ENCODE data around the gene LARP4.
"Not testable (repeated sequence)": the region's sequence is repeated elsewhere in the genome, so short reads cannot be mapped to it uniquely, and the experiment has no call there.

LARP4 gene

GRCh38 chr12:50498119-50498518, 97.4 kb downstream of the LARP4 start:
- DNase-seq = not testable (repeated sequence)

- peak; percentile 96 for DNase-seq
These were observed 104.4 kb downstream of the LARP4 start, which contains the start of gene DIP2B for GRCh38 chr12:50504798-50505674. Gene DIP2B (plus strand): TSS chr12:50504985. CDS start chr12:50505141, 156 bp downstream.

GRCh38 chr12:50505675-50506530, 105.2 kb downstream of the LARP4 start:
- DNase-seq = peak; percentile 45

GRCh38 chr12:50506753-50507473, 106.2 kb downstream of the LARP4 start:
- DNase-seq = no peak

GRCh38 chr12:50507474-50507838, 106.8 kb downstream of the LARP4 start:
- no peak for DNase-seq

- DNase-seq = no peak
These were observed 107.2 kb downstream of the LARP4 start for GRCh38 chr12:50507930-50508329.

GRCh38 chr12:50508414-50508813, 107.7 kb downstream of the LARP4 start:
- no peak for DNase-seq

GRCh38 chr12:50508970-50509663, 108.4 kb downstream of the LARP4 start:
- DNase-seq = no peak

GRCh38 chr12:50514526-50515276, 114.0 kb downstream of the LARP4 start:
- no peak for DNase-seq

- no peak for DNase-seq
These were observed 114.9 kb downstream of the LARP4 start for GRCh38 chr12:50515587-50515986.

- DNase-seq = no peak
These were observed 116.8 kb downstream of the LARP4 start for GRCh38 chr12:50517421-50518048.

- no peak for DNase-seq
These were observed 117.4 kb downstream of the LARP4 start for GRCh38 chr12:50518090-50518489.

- DNase-seq = no peak
These were observed 118.7 kb downstream of the LARP4 start for GRCh38 chr12:50519353-50519752.

GRCh38 chr12:50520416-50521207, 119.9 kb downstream of the LARP4 start:
- DNase-seq = no peak

GRCh38 chr12:50521781-50522180, 121.1 kb downstream of the LARP4 start:
- not testable (repeated sequence) for DNase-seq

GRCh38 chr12:50523772-50524171, 123.1 kb downstream of the LARP4 start:
- no peak for DNase-seq

GRCh38 chr12:50524621-50525020, 123.9 kb downstream of the LARP4 start:
- DNase-seq = no peak

GRCh38 chr12:50525422-50525821, 124.7 kb downstream of the LARP4 start:
- no peak for DNase-seq

- no peak for DNase-seq
These were observed 126.7 kb downstream of the LARP4 start for GRCh38 chr12:50527359-50527726.

GRCh38 chr12:50528800-50529199, 128.1 kb downstream of the LARP4 start:
- DNase-seq = no peak
